Adrenal gland (tissue), 5 donors: Measurements from ENCODE around the gene NOSTRIN.

Experiments
- CTCF ChIP-seq, 6 experiments: fragments of 450-650 bp in 4 of 6; fragments of 200-600 bp in 2 of 6; sonication (generic) in 1 of 6; IDR thresholded peaks; 1 replicate in 5 of 6; 2 replicates in 1 of 6; pipeline versions ENCODE4 v1.5.1 to v1.8.0; 2016 to 2021; ENCODE audit warnings: antibody characterized with exemption in 6 of 6, mild to moderate bottlenecking in 2 of 6, moderate library complexity in 1 of 6
- POLR2A ChIP-seq, 2 donors: fragments of 450-650 bp; IDR thresholded peaks; one replicate each; pipeline ENCODE4 v1.6.1; 2017; ENCODE audit warnings: antibody characterized with exemption in 2 of 2, mild to moderate bottlenecking in 2 of 2, moderate library complexity in 1 of 2
- donor health status: DM: no; HTN: no; CAD: no.

GRCh38 chr2:168894720-168895119 lies 92.3 kb downstream of the NOSTRIN start:
- TF ChIP-seq CTCF (IDR thresholded peaks at IDR 0.05): no peak
- no peak for TF ChIP-seq POLR2A (IDR thresholded peaks at IDR 0.05)
